Measurements from ENCODE around the gene KRTAP5-2.
A peak's percentile ranks its signal among the peaks of the same experiment; 100 is the strongest.
"Not testable (repeated sequence)": the region's sequence is repeated elsewhere in the genome, so short reads cannot be mapped to it uniquely, and the experiment has no call there.

Gene KRTAP5-2

GRCh38 chr11:1597994-1598380, at the start of gene KRTAP5-2:
TSS of gene KRTAP5-2 (minus strand) at chr11:1598294. CDS start at chr11:1598250, 44 bp downstream.
- no peak for DNase-seq

- DNase-seq = not testable (repeated sequence)
These were observed 48.4 kb upstream of the KRTAP5-2 start for GRCh38 chr11:1646540-1646939.

- no peak for DNase-seq
These were observed 47.3 kb upstream of the KRTAP5-2 start for GRCh38 chr11:1645357-1645821.

GRCh38 chr11:1644601-1645356, 46.7 kb upstream of the KRTAP5-2 start:
- no peak for DNase-seq

GRCh38 chr11:1643146-1643690, 45.1 kb upstream of the KRTAP5-2 start:
- no peak for DNase-seq

- DNase-seq = no peak
These were observed 44.4 kb upstream of the KRTAP5-2 start for GRCh38 chr11:1642288-1643145.

- no peak for DNase-seq
These were observed 43.0 kb upstream of the KRTAP5-2 start for GRCh38 chr11:1641096-1641495.

GRCh38 chr11:1640076-1640946, 42.2 kb upstream of the KRTAP5-2 start:
- peak; percentile 58 for DNase-seq

GRCh38 chr11:1639666-1640065, 41.6 kb upstream of the KRTAP5-2 start:
- no peak for DNase-seq

- DNase-seq = peak; percentile 81
These were observed 41.1 kb upstream of the KRTAP5-2 start for GRCh38 chr11:1639102-1639620.

GRCh38 chr11:1638344-1638743, 40.2 kb upstream of the KRTAP5-2 start:
- no peak for DNase-seq

GRCh38 chr11:1637628-1638027, 39.5 kb upstream of the KRTAP5-2 start:
- no peak for DNase-seq

GRCh38 chr11:1636291-1636950, 38.3 kb upstream of the KRTAP5-2 start:
- no peak for DNase-seq

GRCh38 chr11:1633864-1634263, 35.8 kb upstream of the KRTAP5-2 start:
- DNase-seq = no peak

GRCh38 chr11:1632053-1632714, 34.1 kb upstream of the KRTAP5-2 start:
- no peak for DNase-seq

GRCh38 chr11:1631066-1631568, 33.0 kb upstream of the KRTAP5-2 start:
- no peak for DNase-seq

- DNase-seq = no peak
These were observed 32.2 kb upstream of the KRTAP5-2 start for GRCh38 chr11:1630271-1630670.

- DNase-seq = no peak
These were observed 31.5 kb upstream of the KRTAP5-2 start, which contains the start of gene KRTAP5-5 for GRCh38 chr11:1629326-1630185. TSS of gene KRTAP5-5 (plus strand) at chr11:1629775. CDS start at chr11:1629841, 66 bp downstream.

- peak; percentile 19 for DNase-seq
These were observed 30.6 kb upstream of the KRTAP5-2 start for GRCh38 chr11:1628506-1629325.
